HFFc6 (cell line): ENCODE results near the gene AKT2. TPM values are rescaled to one million over a fixed set of nuclear protein-coding genes. Genes with fewer than 3 reads are reported as not detected.

Experiments used
- DNase-seq: peaks from one replicate; pipeline ENCODE4 v3.0.0-alpha.2; 2018
- H3K27ac Mint-ChIP-seq: 2 replicates; pipeline ENCODE4 v1.8.0; 2020; ENCODE audit warnings: mild to moderate bottlenecking, mixed read lengths
- H3K27me3 Mint-ChIP-seq: 2 replicates; pipeline ENCODE4 v1.8.0; 2021; ENCODE audit warnings: mild to moderate bottlenecking, moderate library complexity, mixed read lengths; ENCODE audit not compliant: insufficient read depth
- H3K36me3 Mint-ChIP-seq: 2 replicates; pipeline ENCODE4 v1.8.0; 2021; ENCODE audit warnings: low read depth, mixed read lengths
- H3K4me1 Mint-ChIP-seq: 2 replicates; pipeline ENCODE4 v1.8.0; 2020; ENCODE audit warnings: low read depth, mixed read lengths
- H3K4me3 Mint-ChIP-seq: 2 replicates; pipeline ENCODE4 v1.8.0; 2020; ENCODE audit warnings: mild to moderate bottlenecking, moderate library complexity, mixed read lengths
- H3K9me3 Mint-ChIP-seq: 2 replicates; pipeline ENCODE4 v1.8.0; 2020; ENCODE audit warnings: mild to moderate bottlenecking, mixed read lengths
- total RNA-seq, 6 experiments: library from RNA; stranded (reverse); fragmentation: NEBNext Ultra II Directional; extraction: Animal tissue kit (Norgen Biotek cat#: 25700); gene quantifications; 2 replicates in 1 of 6; 3 replicates in 5 of 6; pipeline ENCODE4 v1.2.3, GENCODE V29; 2021
- TF ChIP-seq, protein P1 (sequence below): fragments of 200-600 bp; sonication (generic); IDR thresholded peaks from 2 replicates; pipeline ENCODE4 v1.5.0; 2021; ENCODE audit warnings: antibody characterized with exemption, mild to moderate bottlenecking

The AKT2 gene
- total RNA-seq, 6 experiments from 2014 or later: 128 to 133 (median 130) TPM

- H3K36me3 Mint-ChIP-seq: no peaks in the 10 kb centered on the region
- no peaks in the 10 kb centered on the region; the same call in 1 of the 2 replicates for H3K4me1 Mint-ChIP-seq
- H3K4me3 Mint-ChIP-seq: no peak overlapping the region
- no peak for DNase-seq
- H3K9me3 Mint-ChIP-seq: no peaks in the 10 kb centered on the region
- H3K27me3 Mint-ChIP-seq: peaks cover 3% of the 10 kb centered on the region; the same call in 1 of the 2 replicates
- TF ChIP-seq, protein P1, sequence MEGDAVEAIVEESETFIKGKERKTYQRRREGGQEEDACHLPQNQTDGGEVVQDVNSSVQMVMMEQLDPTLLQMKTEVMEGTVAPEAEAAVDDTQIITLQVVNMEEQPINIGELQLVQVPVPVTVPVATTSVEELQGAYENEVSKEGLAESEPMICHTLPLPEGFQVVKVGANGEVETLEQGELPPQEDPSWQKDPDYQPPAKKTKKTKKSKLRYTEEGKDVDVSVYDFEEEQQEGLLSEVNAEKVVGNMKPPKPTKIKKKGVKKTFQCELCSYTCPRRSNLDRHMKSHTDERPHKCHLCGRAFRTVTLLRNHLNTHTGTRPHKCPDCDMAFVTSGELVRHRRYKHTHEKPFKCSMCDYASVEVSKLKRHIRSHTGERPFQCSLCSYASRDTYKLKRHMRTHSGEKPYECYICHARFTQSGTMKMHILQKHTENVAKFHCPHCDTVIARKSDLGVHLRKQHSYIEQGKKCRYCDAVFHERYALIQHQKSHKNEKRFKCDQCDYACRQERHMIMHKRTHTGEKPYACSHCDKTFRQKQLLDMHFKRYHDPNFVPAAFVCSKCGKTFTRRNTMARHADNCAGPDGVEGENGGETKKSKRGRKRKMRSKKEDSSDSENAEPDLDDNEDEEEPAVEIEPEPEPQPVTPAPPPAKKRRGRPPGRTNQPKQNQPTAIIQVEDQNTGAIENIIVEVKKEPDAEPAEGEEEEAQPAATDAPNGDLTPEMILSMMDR: no peak
- no peak overlapping the region for H3K27ac Mint-ChIP-seq
Observed at GRCh38 chr19:40247735-40248262, 37.3 kb downstream of the AKT2 start.

DNA sequence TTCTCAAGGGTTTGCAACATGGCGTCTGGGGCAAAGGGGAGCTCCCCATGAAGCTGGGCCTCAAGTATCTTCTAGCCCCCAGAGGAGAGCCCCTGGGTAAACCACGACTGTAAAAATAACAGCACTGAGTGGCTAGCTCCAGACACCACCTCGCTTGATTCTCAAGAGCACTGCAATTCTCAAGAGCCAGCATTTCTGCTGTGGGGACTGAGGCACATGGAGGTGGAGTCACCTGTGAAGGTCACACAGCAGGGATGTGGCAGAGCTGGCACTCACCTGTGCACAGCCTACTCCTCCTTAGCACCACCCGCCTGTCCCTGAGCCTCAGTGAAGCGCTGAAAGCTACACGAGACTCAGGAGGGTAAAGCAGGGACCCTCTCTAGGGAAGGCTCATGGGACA, 38.0 kb downstream of the AKT2 start:
- H3K27ac Mint-ChIP-seq: no peak overlapping the region
- DNase-seq: no peak
- peaks cover 3% of the 10 kb centered on the region; the same call in 1 of the 2 replicates for H3K27me3 Mint-ChIP-seq
- no peaks in the 10 kb centered on the region for H3K9me3 Mint-ChIP-seq
- no peak overlapping the region for H3K4me3 Mint-ChIP-seq
- no peaks in the 10 kb centered on the region; the same call in 1 of the 2 replicates for H3K4me1 Mint-ChIP-seq
- no peaks in the 10 kb centered on the region for H3K36me3 Mint-ChIP-seq
- TF ChIP-seq, protein P1: no peak

GRCh38 chr19:40246292-40247073, 38.7 kb downstream of the AKT2 start:
- Mint-ChIP-seq H3K36me3 (no peaks in the 10 kb centered on the region), H3K9me3 (no peaks in the 10 kb centered on the region), H3K4me1 (no peaks in the 10 kb centered on the region; the same call in 1 of the 2 replicates), H3K4me3 (no peak overlapping the region), H3K27ac (no peak overlapping the region), H3K27me3 (peaks cover 3% of the 10 kb centered on the region; the same call in 1 of the 2 replicates)
- DNase-seq: no peak
- TF ChIP-seq, protein P1: no peak

GRCh38 chr19:40245506-40246128, 39.5 kb downstream of the AKT2 start:
- DNase-seq: no peak
- no peaks in the 10 kb centered on the region for H3K36me3 Mint-ChIP-seq
- H3K4me3 Mint-ChIP-seq: no peak overlapping the region
- no peaks in the 10 kb centered on the region; the same call in 1 of the 2 replicates for H3K4me1 Mint-ChIP-seq
- peaks cover 3% of the 10 kb centered on the region; the same call in 1 of the 2 replicates for H3K27me3 Mint-ChIP-seq
- TF ChIP-seq, protein P1: no peak
- H3K9me3 Mint-ChIP-seq: no peaks in the 10 kb centered on the region
- H3K27ac Mint-ChIP-seq: peak overlapping the region; percentile 31; the same call in 1 of the 2 replicates

DNA sequence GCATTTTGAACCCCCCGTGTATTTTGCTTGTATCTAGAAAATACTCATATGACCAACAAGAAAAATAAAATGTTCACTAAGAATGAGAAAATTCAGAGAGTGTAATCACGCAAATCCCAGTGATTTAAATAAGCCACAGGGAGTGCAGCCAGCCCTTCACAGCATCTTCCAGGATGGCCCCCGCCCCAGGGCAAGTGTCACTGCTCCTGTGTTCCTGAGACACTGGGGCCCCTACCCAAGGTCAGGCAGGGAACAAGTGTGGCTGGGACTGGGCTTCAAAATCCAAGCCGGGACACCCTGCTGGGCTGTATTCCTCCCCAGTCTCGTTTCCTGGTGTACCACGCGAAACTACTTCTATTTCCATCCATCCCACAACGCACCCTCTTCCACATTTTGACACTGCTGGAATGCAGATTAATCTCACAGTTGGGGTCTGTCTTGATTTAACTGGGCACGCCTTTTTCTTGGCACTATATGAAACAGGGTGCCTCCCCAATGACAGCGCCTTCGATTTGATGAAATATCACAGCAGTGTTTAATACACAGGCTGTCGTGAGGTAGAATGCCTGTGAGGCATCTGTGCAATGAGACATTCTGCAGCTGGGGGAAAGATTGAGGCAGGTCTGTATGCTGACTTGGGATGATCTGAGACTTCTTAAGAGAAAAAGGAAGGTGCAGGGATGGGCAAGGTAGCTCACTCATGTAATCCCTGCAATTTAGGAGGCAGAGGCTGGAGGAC, 40.4 kb downstream of the AKT2 start:
- peak overlapping the region; percentile 31; the same call in 1 of the 2 replicates for H3K27ac Mint-ChIP-seq
- DNase-seq: no peak

More for the DNA sequence above, 40.4 kb downstream of the AKT2 start:
- no peaks in the 10 kb centered on the region; the same call in 1 of the 2 replicates for H3K4me1 Mint-ChIP-seq
- H3K27me3 Mint-ChIP-seq: peaks cover 3% of the 10 kb centered on the region; the same call in 1 of the 2 replicates
- H3K36me3 Mint-ChIP-seq: no peaks in the 10 kb centered on the region
- TF ChIP-seq, protein P1: no peak
- H3K4me3 Mint-ChIP-seq: no peak overlapping the region
- no peaks in the 10 kb centered on the region for H3K9me3 Mint-ChIP-seq
